PFSK-1 (cell line): ENCODE data around the gene PGLYRP3.

ENCODE experiments used
- FOXP2 ChIP-seq: optimal IDR thresholded peaks from 2 replicates; pipeline ENCODE3; 2011; ENCODE audit warnings: borderline replicate concordance, control low read depth, inconsistent platforms; ENCODE audit not compliant: insufficient read depth; ENCODE audit errors: extremely low read length, extremely low read depth
- POLR2AphosphoS5 ChIP-seq: IDR thresholded peaks from 2 replicates; pipeline ENCODE4 v1.6.1; 2012; ENCODE audit warnings: low read depth, mild to moderate bottlenecking, control low read depth, low read length, moderate library complexity
- REST ChIP-seq, 2 experiments: IDR thresholded peaks; 2 replicates each; pipeline versions ENCODE4 v1.6.1 to v1.8.0; 2011 to 2012; ENCODE audit warnings: low read depth in 2 of 2, low read length in 2 of 2, control low read depth in 1 of 2, inconsistent platforms in 1 of 2, mild to moderate bottlenecking in 1 of 2, moderate library complexity in 1 of 2; ENCODE audit not compliant: insufficient read depth in 1 of 2
- SIN3A ChIP-seq: IDR thresholded peaks from 2 replicates; pipeline ENCODE4 v1.6.1; 2012; ENCODE audit warnings: mild to moderate bottlenecking, low read length, moderate library complexity, borderline replicate concordance; ENCODE audit not compliant: insufficient read depth
- TAF1 ChIP-seq: IDR thresholded peaks from 2 replicates; pipeline ENCODE4 v1.6.1; 2012; ENCODE audit warnings: low read length, control low read depth, borderline replicate concordance; ENCODE audit not compliant: insufficient read depth

The PGLYRP3 gene

GRCh38 chr1:153277852-153278251 lies 34.9 kb downstream of the PGLYRP3 start:
- no peak for TF ChIP-seq FOXP2
- no peak for TF ChIP-seq REST (IDR thresholded peaks at IDR 0.05; ENCODE audit: insufficient read depth in 1 of 2, low read depth in 2 of 2, low read length in 2 of 2)
- no peak for TF ChIP-seq POLR2AphosphoS5
- TF ChIP-seq SIN3A: no peak
- TF ChIP-seq TAF1: no peak

- TF ChIP-seq TAF1 (no peak), REST (IDR thresholded peaks at IDR 0.05; ENCODE audit: insufficient read depth in 1 of 2, low read depth in 2 of 2, low read length in 2 of 2) (no peak), FOXP2 (no peak), SIN3A (no peak), POLR2AphosphoS5 (no peak)
These were observed 40.6 kb downstream of the PGLYRP3 start for GRCh38 chr1:153272186-153272585.

GRCh38 chr1:153271711-153272110 lies 41.0 kb downstream of the PGLYRP3 start:
- TF ChIP-seq SIN3A (no peak), REST (IDR thresholded peaks at IDR 0.05; ENCODE audit: insufficient read depth in 1 of 2, low read depth in 2 of 2, low read length in 2 of 2) (no peak), FOXP2 (no peak), TAF1 (no peak), POLR2AphosphoS5 (no peak)

GRCh38 chr1:153265457-153265856 lies 47.3 kb downstream of the PGLYRP3 start:
- no peak for TF ChIP-seq TAF1
- no peak for TF ChIP-seq SIN3A
- TF ChIP-seq FOXP2: no peak
- TF ChIP-seq POLR2AphosphoS5: no peak
- TF ChIP-seq REST (IDR thresholded peaks at IDR 0.05; ENCODE audit: insufficient read depth in 1 of 2, low read depth in 2 of 2, low read length in 2 of 2): no peak

- TF ChIP-seq FOXP2: no peak
- no peak for TF ChIP-seq REST (IDR thresholded peaks at IDR 0.05; ENCODE audit: insufficient read depth in 1 of 2, low read depth in 2 of 2, low read length in 2 of 2)
- no peak for TF ChIP-seq SIN3A
- no peak for TF ChIP-seq POLR2AphosphoS5
- TF ChIP-seq TAF1: no peak
These were observed 50.1 kb downstream of the PGLYRP3 start for GRCh38 chr1:153262462-153263157.
